CD4-positive, alpha-beta T cell treated with Interleukin-21 for 1 hour (primary cell): ENCODE results near the gene SULT1A4.
A peak's percentile ranks its signal among the peaks of the same experiment; 100 is the strongest.
"Not testable (repeated sequence)": the region's sequence is repeated elsewhere in the genome, so short reads cannot be mapped to it uniquely, and the experiment has no call there.

Experiments used
- DNase-seq: peaks from one replicate; pipeline ENCODE4 v3.0.0-alpha.2; 2020

Gene SULT1A4

DNA sequence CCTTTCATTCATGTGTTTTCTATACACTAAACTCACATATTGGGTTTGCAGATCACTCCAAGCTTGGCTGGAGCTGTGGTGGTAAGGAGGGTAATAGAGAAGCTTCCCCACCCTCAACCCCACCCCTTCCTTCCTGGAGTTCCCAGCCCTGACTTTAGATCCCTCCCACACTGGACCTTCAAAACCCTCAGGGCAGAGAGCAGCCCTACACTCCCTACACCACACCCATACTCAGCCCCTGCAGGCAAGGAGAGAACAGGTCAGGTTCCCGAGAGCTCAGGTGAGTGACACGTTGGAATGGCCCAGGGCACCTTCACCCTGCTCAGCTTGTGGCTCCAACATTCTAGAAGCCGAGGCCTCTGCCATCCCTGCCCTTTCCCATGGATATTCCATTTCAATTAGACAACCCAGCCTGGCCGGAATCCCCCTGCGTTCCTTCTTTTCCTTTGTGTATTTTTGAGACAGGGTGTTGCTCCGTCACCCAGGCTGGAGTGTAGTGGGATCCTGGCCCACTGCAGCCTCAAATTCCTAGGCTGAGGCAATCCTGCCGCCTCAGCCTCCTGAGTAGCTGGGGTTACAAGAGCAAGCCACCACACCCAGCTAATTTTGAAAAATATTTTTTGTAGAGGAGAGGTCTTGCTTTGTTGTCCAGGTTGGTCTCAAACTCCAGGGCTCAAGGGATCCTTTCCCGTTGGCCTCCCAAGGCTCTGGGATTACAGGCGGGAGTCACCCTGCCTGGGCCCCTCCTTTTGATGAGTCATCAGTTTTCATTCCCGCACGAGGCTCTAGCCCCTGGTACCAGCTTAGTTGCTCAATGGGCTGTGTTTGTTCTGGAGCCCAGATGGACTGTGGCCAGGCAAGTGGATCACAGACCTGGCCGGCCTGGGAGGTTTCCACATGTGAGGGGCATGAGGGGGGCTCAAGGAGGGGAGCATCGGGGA is at the start of gene SULT1A4:
SULT1A4 (plus strand) TSS at position 208 of the 941 bp plus-strand sequence. CDS start 1,473 bp downstream, outside the sequence.
- not testable (repeated sequence) for DNase-seq

- not testable (repeated sequence) for DNase-seq
Observed at GRCh38 chr16:29423587-29423986, 36.1 kb upstream of the SULT1A4 start.

GRCh38 chr16:29425390-29425789 is 34.3 kb upstream of the SULT1A4 start:
- not testable (repeated sequence) for DNase-seq

GRCh38 chr16:29453754-29454153 is 6.0 kb upstream of the SULT1A4 start:
- not testable (repeated sequence) for DNase-seq

GRCh38 chr16:29454269-29454668 is 5.4 kb upstream of the SULT1A4 start, which contains the start of the genes BOLA2 and SLX1B:
Gene BOLA2 (minus strand): TSS chr16:29454351. CDS start chr16:29454253, 98 bp downstream.
Gene SLX1B (plus strand): TSS chr16:29454533.
- DNase-seq = not testable (repeated sequence)

- not testable (repeated sequence) for DNase-seq
Observed at GRCh38 chr16:29454828-29455227, 4.9 kb upstream of the SULT1A4 start.

DNA sequence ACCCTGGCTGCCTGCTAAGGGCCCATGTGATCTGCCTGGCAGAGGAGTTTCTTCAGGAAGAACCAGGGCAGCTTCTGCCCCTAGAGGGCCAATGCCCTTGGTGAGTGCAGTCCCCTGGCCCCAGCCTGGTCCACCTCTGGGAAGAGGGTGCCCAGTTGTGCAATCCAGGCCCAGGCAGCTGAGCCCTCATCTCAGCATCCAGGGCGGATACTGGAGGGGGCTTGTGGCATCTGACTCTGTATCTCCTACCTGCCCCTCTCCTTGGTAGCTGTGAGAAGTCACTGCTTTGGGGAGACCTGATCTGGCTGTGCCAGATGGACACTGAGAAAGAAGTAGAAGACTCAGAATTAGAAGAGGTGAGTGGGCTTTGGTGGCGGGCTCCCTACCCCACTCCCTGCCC is 2.1 kb upstream of the SULT1A4 start:
- DNase-seq = not testable (repeated sequence)

GRCh38 chr16:29460647-29461030 is 926 bp downstream of the SULT1A4 start:
- DNase-seq = not testable (repeated sequence)

GRCh38 chr16:29465985-29466824 is 6.5 kb downstream of the SULT1A4 start:
- DNase-seq = not testable (repeated sequence)

DNA sequence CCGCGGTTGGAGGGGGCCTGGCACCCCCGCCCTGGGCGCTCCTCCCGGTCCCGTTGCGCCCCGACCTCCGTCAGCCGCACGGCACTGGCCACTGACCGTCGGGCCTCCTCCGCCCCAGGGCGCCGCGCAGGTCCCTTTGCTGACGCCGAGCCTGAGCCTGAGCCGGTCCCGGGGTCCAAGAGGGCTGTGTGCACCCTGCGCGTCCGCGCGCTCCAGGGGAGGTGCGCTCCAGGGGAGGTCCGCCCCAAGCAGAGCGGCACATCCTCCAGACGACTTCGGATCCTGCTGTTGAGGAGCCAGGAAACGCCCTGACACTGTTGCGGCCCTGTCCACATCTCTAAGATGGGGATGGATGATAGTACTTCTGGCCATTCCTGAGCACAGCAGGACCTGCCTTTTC is 7.2 kb downstream of the SULT1A4 start:
- not testable (repeated sequence) for DNase-seq

- not testable (repeated sequence) for DNase-seq
Observed at GRCh38 chr16:29467654-29468366, 8.1 kb downstream of the SULT1A4 start.

GRCh38 chr16:29469660-29470059 is 9.9 kb downstream of the SULT1A4 start:
- DNase-seq = peak; percentile 72

DNA sequence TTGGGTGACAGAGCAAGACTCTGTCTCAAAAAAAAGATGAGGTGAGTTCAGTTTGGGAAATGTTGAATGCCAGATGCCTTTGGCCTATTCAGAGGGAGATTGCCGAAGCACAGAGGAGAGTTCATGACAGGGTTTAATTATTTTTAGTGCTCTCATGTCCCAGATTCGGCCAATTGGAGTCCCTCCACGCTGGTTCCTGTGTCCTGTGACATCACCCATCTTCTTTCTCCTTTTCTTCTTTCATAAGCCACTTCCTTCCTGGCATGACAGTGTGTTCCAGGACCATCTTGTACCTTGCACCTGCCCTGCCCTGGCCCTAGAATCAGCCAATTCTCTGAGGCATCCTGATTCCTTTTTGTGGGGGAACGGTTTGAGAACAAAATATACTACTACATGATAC is 12.4 kb downstream of the SULT1A4 start:
- not testable (repeated sequence) for DNase-seq

- DNase-seq = not testable (repeated sequence)
Observed at GRCh38 chr16:29482276-29482675, 22.6 kb downstream of the SULT1A4 start.

GRCh38 chr16:29506308-29506707 is 46.6 kb downstream of the SULT1A4 start, which contains the start of gene NPIPB12:
Gene NPIPB12 (minus strand): TSS chr16:29506408.
- not testable (repeated sequence) for DNase-seq
